WTC11 (cell line): ENCODE measurements around the gene ABHD6. TPM values are rescaled to one million over a fixed set of nuclear protein-coding genes. Genes with fewer than 3 reads are reported as not detected.

Experiments used
- ATAC-seq: fragments of 200-7000 bp; cut with Tn5 transposase; 2 replicates; pipeline ENCODE4 v1.10.0; 2021; ENCODE audit warnings: mild to moderate bottlenecking, moderate library complexity
- CTCF ChIA-PET: fragments of 300-600 bp; sonication (Branson Sonifier 250); formaldehyde crosslinking; loops from one replicate; lab custom pipeline; 2021; ENCODE audit warnings: antibody characterized with exemption; lab: Charles Lee
- POLR2A ChIA-PET: fragments of 350-600 bp; sonication (Branson Sonifier 250); formaldehyde crosslinking; loops from one replicate; lab custom pipeline; 2021; ENCODE audit warnings: antibody characterized with exemption; lab: Charles Lee
- DNase-seq: peaks from one replicate; pipeline ENCODE4 v3.0.0; 2021; ENCODE audit warnings: low spot score
- H3K27ac Mint-ChIP-seq: 2 replicates; pipeline ENCODE4 v1.8.0; 2021; ENCODE audit warnings: mixed read lengths
- H3K27me3 Mint-ChIP-seq: 2 replicates; pipeline ENCODE4 v1.8.0; 2021; ENCODE audit warnings: low read depth, mild to moderate bottlenecking, moderate library complexity, mixed read lengths
- H3K36me3 Mint-ChIP-seq: 2 replicates; pipeline ENCODE4 v1.8.0; 2021; ENCODE audit warnings: mixed read lengths
- H3K4me1 Mint-ChIP-seq: 2 replicates; pipeline ENCODE4 v1.8.0; 2022; ENCODE audit warnings: mixed read lengths
- H3K4me3 Mint-ChIP-seq: 2 replicates; pipeline ENCODE4 v1.8.0; 2021; ENCODE audit warnings: mild to moderate bottlenecking, moderate library complexity, mixed read lengths
- H3K9me3 Mint-ChIP-seq: 2 replicates; pipeline ENCODE4 v1.8.0; 2021; ENCODE audit warnings: mixed read lengths
- AFF4 ChIP-seq: sonication (generic); formaldehyde crosslinking; IDR thresholded peaks from 2 replicates; pipeline ENCODE4 v1.8.1; 2023; ENCODE audit warnings: mild to moderate bottlenecking, missing genetic modification reagents, borderline replicate concordance
- ATF1 ChIP-seq: sonication (generic); formaldehyde crosslinking; IDR thresholded peaks from 2 replicates; pipeline ENCODE4 v1.8.1; 2023; ENCODE audit warnings: mild to moderate bottlenecking, moderate library complexity, missing genetic modification reagents
- ATF3 ChIP-seq: sonication (generic); formaldehyde crosslinking; conservative IDR thresholded peaks from 2 replicates; pipeline ENCODE4 v1.8.1; 2022; ENCODE audit warnings: mild to moderate bottlenecking, missing genetic modification reagents
- ATF6 ChIP-seq: sonication (generic); formaldehyde crosslinking; IDR thresholded peaks from 2 replicates; pipeline ENCODE4 v1.8.1; 2023; ENCODE audit warnings: mild to moderate bottlenecking, missing genetic modification reagents
- ELF4 ChIP-seq: sonication (generic); formaldehyde crosslinking; IDR thresholded peaks from 2 replicates; pipeline ENCODE4 v1.8.1; 2022; ENCODE audit warnings: low read depth, mild to moderate bottlenecking, moderate library complexity, missing genetic modification reagents
- FOXJ3 ChIP-seq: sonication (generic); formaldehyde crosslinking; IDR thresholded peaks from 2 replicates; pipeline ENCODE4 v1.9.0; 2021; ENCODE audit warnings: missing genetic modification reagents, mild to moderate bottlenecking, borderline replicate concordance
- MAX ChIP-seq: sonication (generic); formaldehyde crosslinking; IDR thresholded peaks from 2 replicates; pipeline ENCODE4 v1.8.0; 2022; ENCODE audit warnings: mild to moderate bottlenecking, missing genetic modification reagents
- MXD4 ChIP-seq: fragments of 250-450 bp; sonication (Bioruptor Pico); IDR thresholded peaks from 2 replicates; pipeline ENCODE4 v1.8.0; 2021; ENCODE audit warnings: mild to moderate bottlenecking, moderate library complexity, borderline replicate concordance
- NR1H2 ChIP-seq: sonication (generic); formaldehyde crosslinking; IDR thresholded peaks from 2 replicates; pipeline ENCODE4 v1.9.0; 2021; ENCODE audit warnings: mild to moderate bottlenecking, moderate library complexity, missing genetic modification reagents
- OVOL2 ChIP-seq: fragments of 250-450 bp; sonication (Bioruptor Pico); IDR thresholded peaks from 2 replicates; pipeline ENCODE4 v1.9.0; 2021; ENCODE audit warnings: mild to moderate bottlenecking, borderline replicate concordance
- PREB ChIP-seq: sonication (generic); formaldehyde crosslinking; IDR thresholded peaks from 2 replicates; pipeline ENCODE4 v1.8.1; 2022; ENCODE audit warnings: mild to moderate bottlenecking, missing genetic modification reagents, moderate library complexity, borderline replicate concordance
- TCF7 ChIP-seq: sonication (generic); formaldehyde crosslinking; IDR thresholded peaks from 2 replicates; pipeline ENCODE4 v1.8.0; 2022; ENCODE audit warnings: mild to moderate bottlenecking, low read depth, missing genetic modification reagents, moderate library complexity
- ZMAT4 ChIP-seq: fragments of 250-450 bp; sonication (Bioruptor Pico); IDR thresholded peaks from 2 replicates; pipeline ENCODE4 v1.9.0; 2021; ENCODE audit warnings: mild to moderate bottlenecking
- ZNF263 ChIP-seq: sonication (generic); formaldehyde crosslinking; IDR thresholded peaks from 2 replicates; pipeline ENCODE4 v1.8.1; 2022; ENCODE audit warnings: low read depth, mild to moderate bottlenecking, moderate library complexity, missing genetic modification reagents
- ZNF423 ChIP-seq: fragments of 250-450 bp; sonication (Bioruptor Pico); IDR thresholded peaks from 2 replicates; pipeline ENCODE4 v2.1.2; 2022; ENCODE audit warnings: mild to moderate bottlenecking, moderate library complexity
- ZSCAN18 ChIP-seq: fragments of 250-450 bp; sonication (Bioruptor Pico); IDR thresholded peaks from 2 replicates; pipeline ENCODE4 v2.1.2; 2022; ENCODE audit warnings: mild to moderate bottlenecking, moderate library complexity
- total RNA-seq: library from RNA; stranded (reverse); gene quantifications from 3 replicates; pipeline ENCODE4 v1.2.3, GENCODE V29; 2021

Gene ABHD6
- total RNA-seq, 1 experiment from 2014 or later: 5.4 TPM

- TF ChIP-seq ZMAT4 (CRISPR knock-in tag) (no peak), MAX (CRISPR knock-in tag) (peak; percentile 44; the same call in 1 of the 2 replicates), ATF6 (CRISPR knock-in tag) (no peak), ATF3 (CRISPR knock-in tag) (no peak), ZSCAN18 (CRISPR knock-in tag) (no peak), ATF1 (CRISPR knock-in tag) (no peak), AFF4 (CRISPR knock-in tag) (no peak), FOXJ3 (no peak), OVOL2 (no peak), ZNF423 (CRISPR knock-in tag) (no peak)
Measured at GRCh38 chr3:58332575-58333188, 95.1 kb downstream of the ABHD6 start, which contains the start of gene PXK (continued).

- H3K27ac Mint-ChIP-seq: no peak overlapping the region
Measured at GRCh38 chr3:58333206-58334012, 95.8 kb downstream of the ABHD6 start.

More at GRCh38 chr3:58333206-58334012, 95.8 kb downstream of the ABHD6 start:
- Mint-ChIP-seq H3K27me3 (peaks cover 34% of the 10 kb centered on the region), H3K36me3 (no peaks in the 10 kb centered on the region), H3K4me3 (peak overlapping the region; percentile 90)
- DNase-seq: peak; percentile 52
- CTCF ChIA-PET: interaction anchor here (0.6 to 3.0 kb wide), 10 partner anchors 12 to 196 kb away, joined by 3 to 22 read pairs (median 3); partner anchors contain the start of genes HTD2 and RPP14
- TF ChIP-seq ZNF263 (CRISPR knock-in tag): 0 out of 2 replicates have a peak, but pooled peaks have one; percentile 3
- no peak for TF ChIP-seq ELF4 (CRISPR knock-in tag)
- TF ChIP-seq PREB (CRISPR knock-in tag): no peak
- no peak for TF ChIP-seq TCF7
- TF ChIP-seq NR1H2 (CRISPR knock-in tag): no peak
- no peak for TF ChIP-seq MXD4 (CRISPR knock-in tag)
- TF ChIP-seq, all 79 proteins: peak for 1
- Mint-ChIP-seq H3K9me3 (no peaks in the 10 kb centered on the region), H3K4me1 (peaks cover 24% of the 10 kb centered on the region)
- POLR2A ChIA-PET: interaction anchor here (0.6 kb wide), 1 partner anchor 255 kb away, joined by 3 read pairs; no protein-coding TSS in a partner anchor
- ATAC-seq: peak; percentile 74
